ENCODE results near the gene MAML2.

The MAML2 gene

DNA sequence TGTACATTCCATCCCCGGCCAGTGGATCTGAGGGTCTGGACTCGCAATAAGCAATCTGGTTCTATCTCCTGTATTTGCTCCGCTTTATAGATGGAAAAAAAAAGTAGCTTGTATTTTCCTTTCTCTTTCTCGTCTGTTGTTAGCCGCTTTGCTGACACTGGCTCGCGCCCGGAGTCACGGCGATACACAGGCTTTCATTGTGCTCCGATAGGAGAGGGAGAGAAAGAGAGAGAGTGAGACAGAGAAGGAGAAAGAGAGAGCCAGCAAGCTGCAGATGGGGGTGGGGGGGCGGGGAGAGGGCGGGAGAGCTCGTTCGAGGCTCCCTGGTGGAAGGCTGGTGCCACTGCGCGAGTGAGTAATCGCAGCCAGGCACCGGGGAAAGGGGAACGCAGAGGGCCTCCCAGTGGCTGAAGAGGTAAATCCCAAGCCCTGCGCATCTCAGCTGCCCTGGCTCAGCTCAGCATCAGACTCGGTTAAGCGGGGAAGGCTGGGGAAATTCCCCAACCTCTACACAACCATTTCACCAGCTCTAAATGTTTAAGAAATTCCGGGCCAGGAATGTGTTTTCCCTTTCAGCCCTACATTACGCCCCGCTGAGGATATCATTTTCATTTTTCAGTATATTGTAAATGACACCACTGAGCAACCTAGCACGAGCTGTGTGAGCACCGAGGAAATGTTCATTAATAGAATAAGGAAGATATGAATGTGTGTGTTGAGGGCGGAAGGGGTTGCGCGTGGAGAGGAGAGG is at the start of gene MAML2:
Gene MAML2 (minus strand): TSS at position 235 of the 751 bp plus-strand sequence. CDS start 1,300 bp downstream, outside the sequence.
- TF ChIP-seq, protein P1, sequence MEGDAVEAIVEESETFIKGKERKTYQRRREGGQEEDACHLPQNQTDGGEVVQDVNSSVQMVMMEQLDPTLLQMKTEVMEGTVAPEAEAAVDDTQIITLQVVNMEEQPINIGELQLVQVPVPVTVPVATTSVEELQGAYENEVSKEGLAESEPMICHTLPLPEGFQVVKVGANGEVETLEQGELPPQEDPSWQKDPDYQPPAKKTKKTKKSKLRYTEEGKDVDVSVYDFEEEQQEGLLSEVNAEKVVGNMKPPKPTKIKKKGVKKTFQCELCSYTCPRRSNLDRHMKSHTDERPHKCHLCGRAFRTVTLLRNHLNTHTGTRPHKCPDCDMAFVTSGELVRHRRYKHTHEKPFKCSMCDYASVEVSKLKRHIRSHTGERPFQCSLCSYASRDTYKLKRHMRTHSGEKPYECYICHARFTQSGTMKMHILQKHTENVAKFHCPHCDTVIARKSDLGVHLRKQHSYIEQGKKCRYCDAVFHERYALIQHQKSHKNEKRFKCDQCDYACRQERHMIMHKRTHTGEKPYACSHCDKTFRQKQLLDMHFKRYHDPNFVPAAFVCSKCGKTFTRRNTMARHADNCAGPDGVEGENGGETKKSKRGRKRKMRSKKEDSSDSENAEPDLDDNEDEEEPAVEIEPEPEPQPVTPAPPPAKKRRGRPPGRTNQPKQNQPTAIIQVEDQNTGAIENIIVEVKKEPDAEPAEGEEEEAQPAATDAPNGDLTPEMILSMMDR (conservative IDR thresholded peaks at IDR 0.05; ENCODE audit: control insufficient read depth, insufficient read depth, low read depth, low read length): peak; percentile 90
- peak within 1 kb of the TSS; percentile 96 for H3K4me3 ChIP-seq (ENCODE audit: control insufficient read depth, low read depth, low read length)
- DNase-seq (ENCODE audit: low read depth): peak; percentile 92

GRCh38 chr11:96391698-96392307 is 48.8 kb upstream of the MAML2 start:
- H3K4me3 ChIP-seq (ENCODE audit: control insufficient read depth, low read depth, low read length): no peak overlapping the region
- TF ChIP-seq, protein P1 (conservative IDR thresholded peaks at IDR 0.05; ENCODE audit: control insufficient read depth, insufficient read depth, low read depth, low read length): peak; percentile 15
- peak; percentile 11 for DNase-seq (ENCODE audit: low read depth)

DNA sequence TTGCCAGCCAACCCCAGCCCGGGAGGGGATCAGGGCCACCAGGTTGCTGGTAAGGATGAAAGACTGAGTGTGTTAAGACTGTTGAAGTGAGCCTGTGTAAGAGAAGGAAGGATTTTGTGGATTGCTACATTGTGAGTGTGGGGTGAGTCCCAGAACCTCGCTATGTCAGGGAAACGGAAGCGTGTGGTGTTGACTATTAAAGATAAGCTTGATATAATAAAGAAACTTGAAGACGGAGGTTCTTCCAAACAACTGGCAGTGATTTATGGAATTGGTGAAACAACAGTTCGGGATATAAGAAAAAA is 47.4 kb upstream of the MAML2 start:
- H3K4me3 ChIP-seq (ENCODE audit: control insufficient read depth, low read depth, low read length): peak overlapping the region; percentile 90
- DNase-seq (ENCODE audit: low read depth): peak; percentile 35
- TF ChIP-seq, protein P1 (conservative IDR thresholded peaks at IDR 0.05; ENCODE audit: control insufficient read depth, insufficient read depth, low read depth, low read length): no peak

DNA sequence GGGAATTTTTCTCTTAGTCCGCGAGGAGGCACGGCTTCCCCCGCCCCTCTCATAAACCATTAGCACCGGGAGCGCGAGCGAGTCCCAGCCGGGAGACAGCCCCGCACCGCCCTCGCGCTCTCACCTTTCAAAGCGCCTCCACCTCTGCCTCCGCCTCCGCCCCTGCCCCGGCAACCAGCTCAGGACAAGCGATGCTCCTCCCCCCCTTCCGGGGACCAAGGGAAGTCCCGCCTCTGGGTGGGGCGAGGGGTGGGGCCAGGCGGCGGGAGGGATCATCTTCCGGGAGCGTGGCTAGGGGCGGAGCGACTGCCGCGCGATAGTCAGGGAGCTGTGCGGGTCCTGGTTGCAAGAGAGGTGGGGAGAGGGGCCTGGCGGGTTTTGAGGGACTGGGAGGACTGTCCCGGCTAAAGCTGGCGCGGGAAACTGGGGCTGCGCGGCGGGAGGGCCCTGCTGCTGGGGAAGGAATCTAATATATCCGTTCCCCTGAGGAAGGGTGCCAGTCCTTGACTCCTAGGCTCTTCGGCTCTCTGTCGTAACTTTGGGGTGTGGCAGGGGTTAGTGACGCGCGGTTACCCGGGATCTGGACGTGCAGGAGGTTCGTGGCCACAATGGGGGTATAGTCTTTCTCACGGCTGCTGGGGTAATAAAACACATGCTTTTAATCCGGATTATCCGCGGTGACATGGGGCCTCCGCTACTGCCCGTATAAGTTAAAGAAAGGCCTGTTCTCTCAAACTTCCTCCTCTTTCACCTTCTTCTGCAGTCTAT is 46.9 kb upstream of the MAML2 start, which contains the start of the genes CCDC82 and JRKL:
Gene CCDC82 (minus strand): TSS at position 193 of the 768 bp plus-strand sequence. CDS start 5,165 bp downstream, outside the sequence.
Gene JRKL (plus strand): TSS at position 294 of the 768 bp plus-strand sequence. CDS start 637 bp downstream, outside the sequence.
- TF ChIP-seq, protein P1 (conservative IDR thresholded peaks at IDR 0.05; ENCODE audit: control insufficient read depth, insufficient read depth, low read depth, low read length): no peak
- H3K4me3 ChIP-seq (ENCODE audit: control insufficient read depth, low read depth, low read length): peak within 1 kb of the TSS; percentile 90
- peak; percentile 91 for DNase-seq (ENCODE audit: low read depth)

GRCh38 chr11:96388891-96389719 is 46.1 kb upstream of the MAML2 start:
- peak overlapping the region; percentile 90 for H3K4me3 ChIP-seq (ENCODE audit: control insufficient read depth, low read depth, low read length)
- TF ChIP-seq, protein P1 (conservative IDR thresholded peaks at IDR 0.05; ENCODE audit: control insufficient read depth, insufficient read depth, low read depth, low read length): no peak
- peak; percentile 32 for DNase-seq (ENCODE audit: low read depth)

DNA sequence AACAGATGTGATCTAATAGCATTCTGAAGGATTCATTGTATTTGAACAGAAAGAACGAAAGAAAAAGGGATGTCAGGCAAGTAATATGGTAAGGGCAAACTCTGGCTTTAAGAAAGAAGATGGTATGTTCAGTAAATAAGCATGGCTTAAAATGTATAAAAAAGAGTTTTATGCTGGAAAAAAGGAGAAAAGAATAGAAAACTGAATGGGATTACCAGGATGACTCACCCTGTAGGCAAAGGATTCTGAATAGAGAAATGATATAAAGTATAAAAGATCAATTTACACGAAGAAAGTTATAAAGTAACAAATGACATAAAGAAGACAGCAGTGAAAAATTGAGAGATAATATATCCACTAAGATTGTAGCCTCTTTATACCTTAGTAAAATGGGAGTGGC is 42.2 kb upstream of the MAML2 start:
- DNase-seq (ENCODE audit: low read depth): no peak
- H3K4me3 ChIP-seq (ENCODE audit: control insufficient read depth, low read depth, low read length): no peak overlapping the region
- TF ChIP-seq, protein P1 (conservative IDR thresholded peaks at IDR 0.05; ENCODE audit: control insufficient read depth, insufficient read depth, low read depth, low read length): no peak
